Measurements from ENCODE around the gene MLXIP.

MLXIP gene

GRCh38 chr12:122072031-122072970 is 6.3 kb upstream of the MLXIP start:
- DNase-seq (ENCODE audit: low read depth), result no peak
- TF ChIP-seq CTCF (conservative IDR thresholded peaks at IDR 0.05; ENCODE audit: low read depth, low read length), result no peak
- H3K4me3 ChIP-seq (ENCODE audit: low read length), result no peak overlapping the region

DNA sequence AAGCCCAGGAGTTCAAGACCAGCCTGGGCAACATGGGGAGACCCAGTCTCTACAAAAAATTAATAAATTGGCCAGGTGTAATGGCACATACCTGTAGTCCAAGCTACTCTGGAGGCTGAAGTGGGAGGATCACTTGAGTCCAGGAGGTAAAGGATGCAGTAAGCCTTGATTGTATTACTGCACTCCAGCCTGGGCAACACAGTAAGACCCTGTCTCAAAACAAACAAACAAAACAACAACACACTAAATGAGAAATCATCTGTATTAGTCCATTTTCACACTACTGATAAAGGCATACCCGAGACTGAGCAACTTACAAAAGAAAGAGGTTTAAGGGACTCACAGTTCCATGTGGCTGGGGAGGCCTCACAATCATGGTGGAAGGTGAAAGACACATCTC is 4.7 kb upstream of the MLXIP start:
- no peak for DNase-seq (ENCODE audit: low read depth)
- TF ChIP-seq CTCF (conservative IDR thresholded peaks at IDR 0.05; ENCODE audit: low read depth, low read length), result no peak
- no peak overlapping the region for H3K4me3 ChIP-seq (ENCODE audit: low read length)

DNA sequence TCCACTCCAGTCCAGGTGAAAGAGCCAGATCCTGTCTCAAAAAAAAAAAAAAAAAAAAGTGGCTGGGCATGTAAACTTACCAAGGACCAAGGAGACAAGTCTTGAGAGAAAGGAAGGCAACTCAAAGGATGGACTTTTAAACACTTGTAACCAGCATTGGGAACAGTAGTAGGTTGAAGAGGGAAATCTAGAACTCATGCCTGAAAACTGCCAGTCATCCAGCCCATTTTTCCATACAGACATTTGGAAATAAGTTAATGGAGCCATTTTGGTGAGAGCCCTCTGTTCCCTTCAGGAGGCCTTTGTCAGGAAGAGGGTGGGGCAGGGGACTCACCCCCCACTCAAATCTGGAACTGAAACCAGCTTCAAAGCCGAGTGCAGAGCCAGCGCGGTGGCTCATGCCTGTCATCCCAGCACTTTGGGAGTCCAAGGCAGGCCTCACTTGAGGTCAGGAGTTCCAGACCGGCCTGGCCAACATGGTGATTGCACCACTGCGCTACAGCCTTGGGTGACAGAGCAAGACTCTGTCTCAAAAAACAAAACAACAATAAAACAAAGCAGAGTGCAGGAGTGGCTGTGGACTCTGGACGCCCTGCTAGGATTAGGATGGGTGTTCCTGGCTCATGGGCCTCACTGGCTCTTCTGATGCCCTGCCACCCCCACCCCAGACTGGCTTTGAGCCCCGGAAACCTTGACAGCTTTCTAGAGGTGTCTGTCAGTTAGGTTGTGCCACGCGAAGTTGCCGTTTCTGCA is 1.6 kb upstream of the MLXIP start:
- DNase-seq (ENCODE audit: low read depth), result no peak
- no peak for TF ChIP-seq CTCF (conservative IDR thresholded peaks at IDR 0.05; ENCODE audit: low read depth, low read length)
- no peak overlapping the region for H3K4me3 ChIP-seq (ENCODE audit: low read length)

GRCh38 chr12:122079033-122079531 is 526 bp downstream of the MLXIP start:
- peak overlapping the region; percentile 70 for H3K4me3 ChIP-seq (ENCODE audit: low read length)
- TF ChIP-seq CTCF (conservative IDR thresholded peaks at IDR 0.05; ENCODE audit: low read depth, low read length), result no peak
- no peak for DNase-seq (ENCODE audit: low read depth)

GRCh38 chr12:122079532-122080081 is 1.1 kb downstream of the MLXIP start:
- peak overlapping the region; percentile 70 for H3K4me3 ChIP-seq (ENCODE audit: low read length)
- no peak for TF ChIP-seq CTCF (conservative IDR thresholded peaks at IDR 0.05; ENCODE audit: low read depth, low read length)
- no peak for DNase-seq (ENCODE audit: low read depth)

DNA sequence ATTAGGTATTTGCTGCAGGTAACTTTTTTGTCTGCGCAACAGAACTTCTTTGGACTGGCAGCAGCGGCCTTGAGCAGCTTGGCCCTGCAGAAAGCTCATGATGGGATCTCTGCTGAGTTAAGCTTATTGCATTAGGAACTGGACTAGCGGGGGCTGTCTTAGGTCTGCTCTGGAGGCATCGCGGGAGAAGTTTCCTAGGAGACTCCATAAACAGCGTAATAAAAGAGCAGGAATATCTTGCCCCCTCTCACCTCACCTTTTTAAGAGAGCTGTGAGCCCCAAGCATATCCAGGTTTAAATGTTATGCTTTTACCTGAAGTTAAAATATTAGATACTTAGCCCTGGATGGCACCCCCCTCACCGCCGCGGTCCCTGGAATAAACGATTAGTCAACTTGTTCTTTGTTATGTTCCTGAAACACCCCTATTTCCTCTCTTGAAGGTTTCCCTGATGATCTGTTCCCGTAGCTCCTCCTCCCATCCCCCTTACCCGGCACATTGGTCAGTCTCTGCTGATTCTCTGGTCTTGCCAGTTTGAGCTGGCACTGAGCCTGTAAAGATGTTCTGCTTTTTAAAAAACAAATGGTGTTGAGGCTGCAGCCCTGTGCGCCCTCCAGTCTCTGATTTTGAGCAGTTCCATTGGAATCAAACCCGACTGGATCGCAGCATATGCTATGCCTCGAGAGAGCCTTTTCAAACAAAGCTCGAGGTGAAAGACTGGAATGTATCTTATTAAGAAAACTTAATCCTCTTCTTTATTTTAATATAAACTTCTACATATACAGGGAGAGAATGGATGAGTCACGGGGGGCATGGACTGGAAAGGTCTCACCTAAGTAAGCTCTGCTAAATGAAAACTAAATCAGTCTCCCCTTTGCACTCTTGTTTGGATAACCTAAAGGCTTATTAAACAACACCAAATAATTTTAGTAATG is 1.9 kb downstream of the MLXIP start:
- peak overlapping the region; percentile 70 for H3K4me3 ChIP-seq (ENCODE audit: low read length)
- DNase-seq (ENCODE audit: low read depth), result peak; percentile 49
- TF ChIP-seq CTCF (conservative IDR thresholded peaks at IDR 0.05; ENCODE audit: low read depth, low read length), result no peak

Measured in retinal pigment epithelial cell (primary cell).